PFSK-1 (cell line): ENCODE measurements around the gene GRB10.

ENCODE experiments used
- FOXP2 ChIP-seq: optimal IDR thresholded peaks from 2 replicates; pipeline ENCODE3; 2011; ENCODE audit warnings: borderline replicate concordance, control low read depth, inconsistent platforms; ENCODE audit not compliant: insufficient read depth; ENCODE audit errors: extremely low read length, extremely low read depth
- POLR2AphosphoS5 ChIP-seq: IDR thresholded peaks from 2 replicates; pipeline ENCODE4 v1.6.1; 2012; ENCODE audit warnings: low read depth, mild to moderate bottlenecking, control low read depth, low read length, moderate library complexity
- REST ChIP-seq, 2 experiments: IDR thresholded peaks; 2 replicates each; pipeline versions ENCODE4 v1.6.1 to v1.8.0; 2011 to 2012; ENCODE audit warnings: low read depth in 2 of 2, low read length in 2 of 2, control low read depth in 1 of 2, inconsistent platforms in 1 of 2, mild to moderate bottlenecking in 1 of 2, moderate library complexity in 1 of 2; ENCODE audit not compliant: insufficient read depth in 1 of 2
- SIN3A ChIP-seq: IDR thresholded peaks from 2 replicates; pipeline ENCODE4 v1.6.1; 2012; ENCODE audit warnings: mild to moderate bottlenecking, low read length, moderate library complexity, borderline replicate concordance; ENCODE audit not compliant: insufficient read depth
- TAF1 ChIP-seq: IDR thresholded peaks from 2 replicates; pipeline ENCODE4 v1.6.1; 2012; ENCODE audit warnings: low read length, control low read depth, borderline replicate concordance; ENCODE audit not compliant: insufficient read depth

GRB10 gene

DNA sequence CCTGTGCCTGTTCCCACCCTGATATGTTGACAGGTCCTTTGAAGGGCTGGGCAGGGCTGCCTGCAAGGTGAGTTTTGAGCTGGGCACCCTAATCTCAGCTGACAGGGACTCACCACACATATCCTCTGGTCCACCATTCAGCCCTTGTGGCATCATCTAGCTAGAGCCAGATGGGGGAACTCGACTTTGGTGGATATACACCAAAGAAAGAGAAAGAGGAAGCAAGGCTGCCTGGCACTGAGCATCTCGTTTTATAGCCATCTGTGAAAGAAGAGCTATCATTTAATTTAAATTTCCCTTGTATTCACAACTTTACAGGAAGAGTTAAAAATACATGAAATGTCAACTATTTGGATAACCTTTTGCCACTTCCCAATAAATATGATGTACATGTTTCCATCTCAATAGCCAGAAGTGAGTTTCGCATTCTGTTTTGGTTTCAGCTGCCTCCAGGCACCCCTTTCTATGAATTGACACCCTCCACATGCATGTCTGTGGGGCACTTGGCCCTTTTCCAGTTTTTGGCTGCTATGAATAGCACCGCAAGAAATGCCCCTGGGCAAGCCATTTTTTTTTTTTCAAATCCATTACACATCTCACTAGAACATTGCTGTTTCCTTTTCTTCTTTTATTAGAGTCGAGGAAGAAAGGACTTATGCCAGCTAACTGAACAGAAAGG is 22.9 kb upstream of the GRB10 start:
- no peak for TF ChIP-seq FOXP2
- TF ChIP-seq REST (IDR thresholded peaks at IDR 0.05; ENCODE audit: insufficient read depth in 1 of 2, low read depth in 2 of 2, low read length in 2 of 2) = no peak
- no peak for TF ChIP-seq TAF1
- TF ChIP-seq POLR2AphosphoS5 = no peak

- TF ChIP-seq SIN3A = no peak
These were observed 21.0 kb upstream of the GRB10 start for GRCh38 chr7:50803359-50804337.

GRCh38 chr7:50801907-50802306 is 19.2 kb upstream of the GRB10 start:
- TF ChIP-seq SIN3A (no peak), FOXP2 (no peak), TAF1 (no peak), REST (IDR thresholded peaks at IDR 0.05; ENCODE audit: insufficient read depth in 1 of 2, low read depth in 2 of 2, low read length in 2 of 2) (no peak), POLR2AphosphoS5 (no peak)

GRCh38 chr7:50799873-50800272 is 17.2 kb upstream of the GRB10 start:
- TF ChIP-seq REST (IDR thresholded peaks at IDR 0.05; ENCODE audit: insufficient read depth in 1 of 2, low read depth in 2 of 2, low read length in 2 of 2) = no peak
- TF ChIP-seq POLR2AphosphoS5 = no peak

- TF ChIP-seq REST (IDR thresholded peaks at IDR 0.05; ENCODE audit: insufficient read depth in 1 of 2, low read depth in 2 of 2, low read length in 2 of 2) (no peak), POLR2AphosphoS5 (no peak), SIN3A (no peak), TAF1 (no peak), FOXP2 (no peak)
These were observed 15.4 kb upstream of the GRB10 start for GRCh38 chr7:50798126-50798525.
